ENCODE data around the gene RPS6KA5.
"Not testable (repeated sequence)": the region's sequence is repeated elsewhere in the genome, so short reads cannot be mapped to it uniquely, and the experiment has no call there.

Gene RPS6KA5

GRCh38 chr14:91031666-91032065 lies 28.8 kb downstream of the RPS6KA5 start:
- no peak for TF ChIP-seq EZH2 (IDR thresholded peaks at IDR 0.05; ENCODE audit: borderline replicate concordance, low read depth, low read length, severe bottlenecking)
- TF ChIP-seq, protein P1, sequence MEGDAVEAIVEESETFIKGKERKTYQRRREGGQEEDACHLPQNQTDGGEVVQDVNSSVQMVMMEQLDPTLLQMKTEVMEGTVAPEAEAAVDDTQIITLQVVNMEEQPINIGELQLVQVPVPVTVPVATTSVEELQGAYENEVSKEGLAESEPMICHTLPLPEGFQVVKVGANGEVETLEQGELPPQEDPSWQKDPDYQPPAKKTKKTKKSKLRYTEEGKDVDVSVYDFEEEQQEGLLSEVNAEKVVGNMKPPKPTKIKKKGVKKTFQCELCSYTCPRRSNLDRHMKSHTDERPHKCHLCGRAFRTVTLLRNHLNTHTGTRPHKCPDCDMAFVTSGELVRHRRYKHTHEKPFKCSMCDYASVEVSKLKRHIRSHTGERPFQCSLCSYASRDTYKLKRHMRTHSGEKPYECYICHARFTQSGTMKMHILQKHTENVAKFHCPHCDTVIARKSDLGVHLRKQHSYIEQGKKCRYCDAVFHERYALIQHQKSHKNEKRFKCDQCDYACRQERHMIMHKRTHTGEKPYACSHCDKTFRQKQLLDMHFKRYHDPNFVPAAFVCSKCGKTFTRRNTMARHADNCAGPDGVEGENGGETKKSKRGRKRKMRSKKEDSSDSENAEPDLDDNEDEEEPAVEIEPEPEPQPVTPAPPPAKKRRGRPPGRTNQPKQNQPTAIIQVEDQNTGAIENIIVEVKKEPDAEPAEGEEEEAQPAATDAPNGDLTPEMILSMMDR (IDR thresholded peaks at IDR 0.05; ENCODE audit: borderline replicate concordance, extremely low read depth, low read length, poor library complexity, severe bottlenecking) = no peak
- no peaks in the 10 kb centered on the region for H3K9me3 ChIP-seq (ENCODE audit: insufficient read depth, low read length, severe bottlenecking)
- H3K27me3 ChIP-seq (ENCODE audit: insufficient read depth, low read length, poor library complexity) = no peaks in the 10 kb centered on the region
- ATAC-seq (ENCODE audit: insufficient read depth, low read depth) (no peak), DNase-seq (no peak)
- H3K4me3 ChIP-seq (ENCODE audit: low read depth in 1 of 2, low read length in 2 of 2) = no peak overlapping the region
- no peak overlapping the region for H3K9ac ChIP-seq (ENCODE audit: low read depth, low read length)
- H2AFZ ChIP-seq (ENCODE audit: low read depth, low read length) = no peak overlapping the region
- H3K79me2 ChIP-seq (ENCODE audit: insufficient read depth, low read length) = no peaks in the 10 kb centered on the region; the same call in 1 of the 2 replicates
- H3K36me3 ChIP-seq (ENCODE audit: insufficient read depth, low read length) = no peaks in the 10 kb centered on the region
- H4K20me1 ChIP-seq (ENCODE audit: insufficient read depth, low read length) = no peaks in the 10 kb centered on the region
- H3K27ac ChIP-seq (ENCODE audit: low read length) = no peak overlapping the region
- H3K4me1 ChIP-seq (ENCODE audit: insufficient read depth, low read length) = peaks cover 19% of the 10 kb centered on the region
- H3K4me2 ChIP-seq (ENCODE audit: insufficient read depth, low read length) = no peak overlapping the region

DNA sequence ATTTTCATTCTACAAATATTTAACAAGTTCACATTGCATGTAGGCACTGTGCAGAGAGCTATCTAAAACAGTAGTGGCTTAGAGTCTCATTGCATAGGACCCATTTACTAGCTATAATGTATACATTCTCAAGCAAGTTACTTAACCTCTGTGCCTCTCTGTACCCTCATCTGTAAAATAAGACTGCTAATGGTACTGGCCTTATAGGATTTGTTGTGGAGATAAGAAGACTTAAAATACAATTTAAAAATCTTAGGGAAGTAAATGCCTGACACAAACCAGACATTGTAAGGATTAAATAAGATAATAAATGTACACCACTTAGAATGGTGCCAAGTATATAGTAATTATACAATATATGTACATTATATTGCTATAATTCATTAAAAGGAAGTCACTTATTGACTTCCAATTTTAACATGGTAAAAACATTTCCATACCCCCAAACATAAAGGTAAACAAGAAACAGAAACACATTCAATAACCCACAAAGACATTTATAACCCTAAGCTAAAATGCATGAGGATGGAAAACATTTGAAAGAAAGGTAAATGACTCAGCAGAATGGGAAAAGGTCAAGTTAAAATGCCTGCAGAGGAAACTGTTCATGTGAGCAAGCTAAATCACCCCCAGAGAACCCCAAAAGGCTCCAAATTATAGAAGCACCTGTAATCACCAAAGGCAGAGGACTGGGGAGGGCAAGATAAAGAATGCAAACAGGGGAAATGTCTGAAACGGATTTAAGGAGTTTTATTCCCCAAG lies 30.8 kb downstream of the RPS6KA5 start:
- TF ChIP-seq, protein P1 (IDR thresholded peaks at IDR 0.05; ENCODE audit: borderline replicate concordance, extremely low read depth, low read length, poor library complexity, severe bottlenecking) = no peak
- TF ChIP-seq EZH2 (IDR thresholded peaks at IDR 0.05; ENCODE audit: borderline replicate concordance, low read depth, low read length, severe bottlenecking) = no peak
- H3K4me3 ChIP-seq (ENCODE audit: low read depth in 1 of 2, low read length in 2 of 2) = no peak overlapping the region
- H3K36me3 ChIP-seq (ENCODE audit: insufficient read depth, low read length) = no peaks in the 10 kb centered on the region
- DNase-seq (no peak), ATAC-seq (ENCODE audit: insufficient read depth, low read depth) (no peak)
- H4K20me1 ChIP-seq (ENCODE audit: insufficient read depth, low read length) = no peaks in the 10 kb centered on the region
- H3K4me1 ChIP-seq (ENCODE audit: insufficient read depth, low read length) = 0 out of 2 replicates have a peak, but pooled peaks cover 1% of the 10 kb centered on the region
- H3K4me2 ChIP-seq (ENCODE audit: insufficient read depth, low read length) = no peak overlapping the region
- no peak overlapping the region for H3K9ac ChIP-seq (ENCODE audit: low read depth, low read length)
- no peaks in the 10 kb centered on the region for H3K9me3 ChIP-seq (ENCODE audit: insufficient read depth, low read length, severe bottlenecking)
- no peaks in the 10 kb centered on the region for H3K27me3 ChIP-seq (ENCODE audit: insufficient read depth, low read length, poor library complexity)
- H3K79me2 ChIP-seq (ENCODE audit: insufficient read depth, low read length) = no peaks in the 10 kb centered on the region; the same call in 1 of the 2 replicates
- no peak overlapping the region for H3K27ac ChIP-seq (ENCODE audit: low read length)
- no peak overlapping the region for H2AFZ ChIP-seq (ENCODE audit: low read depth, low read length)

DNA sequence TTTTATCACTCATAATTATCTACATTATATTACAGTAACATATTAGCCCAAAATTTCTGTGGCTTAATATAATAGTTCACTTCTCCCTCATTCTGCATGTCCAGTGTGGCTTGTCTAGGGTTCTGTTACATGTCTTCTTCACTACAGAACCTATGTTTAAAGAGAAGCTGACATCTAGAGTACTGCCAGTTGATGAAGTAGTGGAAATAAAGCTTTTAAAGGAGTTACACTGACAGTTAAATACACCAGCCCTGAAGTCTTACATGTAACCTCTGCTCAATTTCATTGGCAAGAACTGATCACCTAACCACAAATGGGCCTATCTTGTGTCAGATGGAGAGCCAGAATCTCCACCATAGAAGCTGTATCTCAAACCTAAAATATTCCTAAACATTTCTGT lies 32.9 kb downstream of the RPS6KA5 start:
- no peak overlapping the region for H3K4me2 ChIP-seq (ENCODE audit: insufficient read depth, low read length)
- H3K79me2 ChIP-seq (ENCODE audit: insufficient read depth, low read length) = no peaks in the 10 kb centered on the region; the same call in 1 of the 2 replicates
- no peak overlapping the region for H2AFZ ChIP-seq (ENCODE audit: low read depth, low read length)
- H3K4me3 ChIP-seq (ENCODE audit: low read depth in 1 of 2, low read length in 2 of 2) = no peak overlapping the region
- DNase-seq (no peak), ATAC-seq (ENCODE audit: insufficient read depth, low read depth) (no peak)
- TF ChIP-seq, protein P1 (IDR thresholded peaks at IDR 0.05; ENCODE audit: borderline replicate concordance, extremely low read depth, low read length, poor library complexity, severe bottlenecking) = no peak
- no peak for TF ChIP-seq EZH2 (IDR thresholded peaks at IDR 0.05; ENCODE audit: borderline replicate concordance, low read depth, low read length, severe bottlenecking)
- no peaks in the 10 kb centered on the region for H4K20me1 ChIP-seq (ENCODE audit: insufficient read depth, low read length)
- H3K4me1 ChIP-seq (ENCODE audit: insufficient read depth, low read length) = peaks cover 8% of the 10 kb centered on the region
- no peaks in the 10 kb centered on the region for H3K36me3 ChIP-seq (ENCODE audit: insufficient read depth, low read length)
- no peaks in the 10 kb centered on the region for H3K27me3 ChIP-seq (ENCODE audit: insufficient read depth, low read length, poor library complexity)
- no peaks in the 10 kb centered on the region for H3K9me3 ChIP-seq (ENCODE audit: insufficient read depth, low read length, severe bottlenecking)
- H3K9ac ChIP-seq (ENCODE audit: low read depth, low read length) = no peak overlapping the region
- no peak overlapping the region for H3K27ac ChIP-seq (ENCODE audit: low read length)

- DNase-seq (peak; percentile 38), ATAC-seq (ENCODE audit: insufficient read depth, low read depth) (peak; percentile 88)
- H3K4me1 ChIP-seq (ENCODE audit: insufficient read depth, low read length) = peaks cover 17% of the 10 kb centered on the region
- H3K4me3 ChIP-seq (ENCODE audit: low read depth in 1 of 2, low read length in 2 of 2) = peak overlapping the region; percentile 22 to 58; a peak in 3 of 4 replicates
- H3K27ac ChIP-seq (ENCODE audit: low read length) = peak overlapping the region; percentile 80
- not testable (repeated sequence) for H4K20me1 ChIP-seq (ENCODE audit: insufficient read depth, low read length); H3K79me2 ChIP-seq (ENCODE audit: insufficient read depth, low read length); H3K27me3 ChIP-seq (ENCODE audit: insufficient read depth, low read length, poor library complexity); H3K9me3 ChIP-seq (ENCODE audit: insufficient read depth, low read length, severe bottlenecking); H3K36me3 ChIP-seq (ENCODE audit: insufficient read depth, low read length)
- H3K9ac ChIP-seq (ENCODE audit: low read depth, low read length) = peak overlapping the region; percentile 52
- peak overlapping the region; percentile 69 for H3K4me2 ChIP-seq (ENCODE audit: insufficient read depth, low read length)
- H2AFZ ChIP-seq (ENCODE audit: low read depth, low read length) = peak overlapping the region; percentile 81
Observed at GRCh38 chr14:91022622-91023028, 37.8 kb downstream of the RPS6KA5 start.
